ENCODE measurements around the gene FGF6.

Gene FGF6

GRCh38 chr12:4477129-4477528, 31.5 kb upstream of the FGF6 start:
- Histone ChIP-seq H3K4me1 (ENCODE audit: low read length) (peaks cover 8% of the 10 kb centered on the region), H3K9me3 (ENCODE audit: insufficient read depth, low read length) (peaks cover 17% of the 10 kb centered on the region), H3K36me3 (replicated peaks; ENCODE audit: low read depth, low read length) (no peaks in the 10 kb centered on the region), H3K4me2 (ENCODE audit: low read length) (no peak overlapping the region), H3K9ac (ENCODE audit: low read length) (no peak overlapping the region), H3K4me3 (ENCODE audit: low read length) (no peak overlapping the region), H4K20me1 (ENCODE audit: insufficient read depth, low read length) (no peaks in the 10 kb centered on the region), H3K27me3 (ENCODE audit: low read depth, low read length) (peaks cover 23% of the 10 kb centered on the region), H2AFZ (ENCODE audit: low read depth, low read length) (no peak overlapping the region), H3K79me2 (ENCODE audit: low read length) (no peaks in the 10 kb centered on the region), H3K27ac (ENCODE audit: low read length) (no peak overlapping the region)
- TF ChIP-seq EZH2phosphoT487 (IDR thresholded peaks at IDR 0.05; ENCODE audit: low read depth) = no peak
- TF ChIP-seq, protein P1, sequence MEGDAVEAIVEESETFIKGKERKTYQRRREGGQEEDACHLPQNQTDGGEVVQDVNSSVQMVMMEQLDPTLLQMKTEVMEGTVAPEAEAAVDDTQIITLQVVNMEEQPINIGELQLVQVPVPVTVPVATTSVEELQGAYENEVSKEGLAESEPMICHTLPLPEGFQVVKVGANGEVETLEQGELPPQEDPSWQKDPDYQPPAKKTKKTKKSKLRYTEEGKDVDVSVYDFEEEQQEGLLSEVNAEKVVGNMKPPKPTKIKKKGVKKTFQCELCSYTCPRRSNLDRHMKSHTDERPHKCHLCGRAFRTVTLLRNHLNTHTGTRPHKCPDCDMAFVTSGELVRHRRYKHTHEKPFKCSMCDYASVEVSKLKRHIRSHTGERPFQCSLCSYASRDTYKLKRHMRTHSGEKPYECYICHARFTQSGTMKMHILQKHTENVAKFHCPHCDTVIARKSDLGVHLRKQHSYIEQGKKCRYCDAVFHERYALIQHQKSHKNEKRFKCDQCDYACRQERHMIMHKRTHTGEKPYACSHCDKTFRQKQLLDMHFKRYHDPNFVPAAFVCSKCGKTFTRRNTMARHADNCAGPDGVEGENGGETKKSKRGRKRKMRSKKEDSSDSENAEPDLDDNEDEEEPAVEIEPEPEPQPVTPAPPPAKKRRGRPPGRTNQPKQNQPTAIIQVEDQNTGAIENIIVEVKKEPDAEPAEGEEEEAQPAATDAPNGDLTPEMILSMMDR (IDR thresholded peaks at IDR 0.05; ENCODE audit: low read depth, low read length) = no peak

GRCh38 chr12:4472046-4472445, 26.4 kb upstream of the FGF6 start:
- H3K27me3 ChIP-seq (ENCODE audit: low read depth, low read length) = peaks cover 23% of the 10 kb centered on the region

GRCh38 chr12:4471256-4471655, 25.6 kb upstream of the FGF6 start:
- TF ChIP-seq EZH2phosphoT487 (IDR thresholded peaks at IDR 0.05; ENCODE audit: low read depth) = no peak
- TF ChIP-seq, protein P1 (IDR thresholded peaks at IDR 0.05; ENCODE audit: low read depth, low read length) = no peak
- H4K20me1 ChIP-seq (ENCODE audit: insufficient read depth, low read length) = no peaks in the 10 kb centered on the region
- H3K36me3 ChIP-seq (replicated peaks; ENCODE audit: low read depth, low read length) = no peaks in the 10 kb centered on the region
- H3K27ac ChIP-seq (ENCODE audit: low read length) = no peak overlapping the region
- no peak overlapping the region for H3K4me3 ChIP-seq (ENCODE audit: low read length)
- H3K79me2 ChIP-seq (ENCODE audit: low read length) = no peaks in the 10 kb centered on the region
- H3K9me3 ChIP-seq (ENCODE audit: insufficient read depth, low read length) = no peaks in the 10 kb centered on the region
- H2AFZ ChIP-seq (ENCODE audit: low read depth, low read length) = no peak overlapping the region
- H3K27me3 ChIP-seq (ENCODE audit: low read depth, low read length) = peaks cover 23% of the 10 kb centered on the region
- H3K9ac ChIP-seq (ENCODE audit: low read length) = no peak overlapping the region
- peaks cover 19% of the 10 kb centered on the region for H3K4me1 ChIP-seq (ENCODE audit: low read length)
- no peak overlapping the region for H3K4me2 ChIP-seq (ENCODE audit: low read length)

More at GRCh38 chr12:4472046-4472445, 26.4 kb upstream of the FGF6 start:
- TF ChIP-seq, protein P1 (IDR thresholded peaks at IDR 0.05; ENCODE audit: low read depth, low read length) = no peak
- no peak for TF ChIP-seq EZH2phosphoT487 (IDR thresholded peaks at IDR 0.05; ENCODE audit: low read depth)
- no peaks in the 10 kb centered on the region for H3K36me3 ChIP-seq (replicated peaks; ENCODE audit: low read depth, low read length)
- H2AFZ ChIP-seq (ENCODE audit: low read depth, low read length) = no peak overlapping the region
- H3K79me2 ChIP-seq (ENCODE audit: low read length) = no peaks in the 10 kb centered on the region
- no peaks in the 10 kb centered on the region for H3K9me3 ChIP-seq (ENCODE audit: insufficient read depth, low read length)
- no peak overlapping the region for H3K4me3 ChIP-seq (ENCODE audit: low read length)
- H3K27ac ChIP-seq (ENCODE audit: low read length) = no peak overlapping the region
- H4K20me1 ChIP-seq (ENCODE audit: insufficient read depth, low read length) = no peaks in the 10 kb centered on the region
- peaks cover 19% of the 10 kb centered on the region for H3K4me1 ChIP-seq (ENCODE audit: low read length)
- no peak overlapping the region for H3K9ac ChIP-seq (ENCODE audit: low read length)
- peak overlapping the region; percentile 35 for H3K4me2 ChIP-seq (ENCODE audit: low read length)

DNA sequence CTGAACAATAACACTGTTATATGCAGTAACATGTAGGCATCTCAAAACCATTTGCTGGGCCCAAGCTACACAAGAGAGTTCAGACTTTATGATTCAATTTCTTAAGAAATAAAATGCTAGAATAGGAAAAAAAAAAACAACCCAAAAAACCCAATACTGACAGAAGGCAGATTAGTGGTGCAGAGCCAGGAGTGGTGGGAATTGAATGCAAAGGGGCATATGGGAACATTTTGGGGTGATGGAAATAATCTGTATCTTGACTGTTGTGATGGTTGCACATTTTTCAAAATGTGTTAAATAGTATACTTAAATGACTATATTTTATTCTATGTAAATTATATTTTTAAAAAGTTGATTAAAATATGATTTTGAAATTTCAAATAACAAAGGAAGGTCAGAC, 23.4 kb upstream of the FGF6 start:
- no peaks in the 10 kb centered on the region for H3K79me2 ChIP-seq (ENCODE audit: low read length)
- no peak overlapping the region for H3K4me2 ChIP-seq (ENCODE audit: low read length)
- no peaks in the 10 kb centered on the region for H3K36me3 ChIP-seq (replicated peaks; ENCODE audit: low read depth, low read length)
- no peak overlapping the region for H3K9ac ChIP-seq (ENCODE audit: low read length)
- H3K9me3 ChIP-seq (ENCODE audit: insufficient read depth, low read length) = no peaks in the 10 kb centered on the region
- no peak overlapping the region for H2AFZ ChIP-seq (ENCODE audit: low read depth, low read length)
- no peak overlapping the region for H3K27ac ChIP-seq (ENCODE audit: low read length)
- H3K4me1 ChIP-seq (ENCODE audit: low read length) = peaks cover 19% of the 10 kb centered on the region
- H4K20me1 ChIP-seq (ENCODE audit: insufficient read depth, low read length) = no peaks in the 10 kb centered on the region
- H3K27me3 ChIP-seq (ENCODE audit: low read depth, low read length) = peaks cover 11% of the 10 kb centered on the region; the same call in 1 of the 2 replicates
- TF ChIP-seq, protein P1 (IDR thresholded peaks at IDR 0.05; ENCODE audit: low read depth, low read length) = no peak
- TF ChIP-seq EZH2phosphoT487 (IDR thresholded peaks at IDR 0.05; ENCODE audit: low read depth) = no peak
- H3K4me3 ChIP-seq (ENCODE audit: low read length) = no peak overlapping the region
